HG03025 (cell line): ENCODE data around the gene ZNF674.

Source experiments
- ATAC-seq: cut with Tn5 transposase; IDR thresholded peaks from one replicate; pipeline ENCODE4 v1.9.1; 2021; ENCODE audit warnings: mild to moderate bottlenecking, moderate library complexity; ENCODE audit not compliant: unreplicated experiment, low FRiP score

ZNF674 gene

GRCh38 chrX:46545111-46546005 lies at the start of gene ZNF674:
Gene ZNF674 (minus strand): TSS chrX:46545421. CDS start chrX:46542087, 3,334 bp downstream.
- ATAC-seq, result peak; percentile 80

- no peak for ATAC-seq
Observed at GRCh38 chrX:46589977-46590723, 44.9 kb upstream of the ZNF674 start.

DNA sequence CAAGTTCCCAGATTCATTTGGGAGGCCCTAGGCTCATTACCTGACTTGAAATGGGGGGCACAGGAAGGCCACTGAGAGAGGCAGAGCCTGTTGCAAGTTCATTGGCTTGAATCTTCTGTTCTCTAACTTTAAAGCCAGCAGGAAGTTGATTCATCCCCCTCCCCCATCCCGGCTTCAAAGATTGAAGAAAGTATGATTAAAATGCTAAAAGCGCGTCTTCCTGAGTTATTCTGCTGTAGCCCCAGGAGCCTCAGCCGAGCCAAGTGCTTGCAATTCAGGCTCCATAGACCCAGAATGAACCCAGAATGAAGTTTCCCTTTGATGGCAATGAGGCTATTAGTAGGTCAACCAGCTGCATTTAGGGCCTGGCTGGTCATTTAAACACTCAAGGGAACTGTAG lies 43.0 kb upstream of the ZNF674 start:
- no peak for ATAC-seq

DNA sequence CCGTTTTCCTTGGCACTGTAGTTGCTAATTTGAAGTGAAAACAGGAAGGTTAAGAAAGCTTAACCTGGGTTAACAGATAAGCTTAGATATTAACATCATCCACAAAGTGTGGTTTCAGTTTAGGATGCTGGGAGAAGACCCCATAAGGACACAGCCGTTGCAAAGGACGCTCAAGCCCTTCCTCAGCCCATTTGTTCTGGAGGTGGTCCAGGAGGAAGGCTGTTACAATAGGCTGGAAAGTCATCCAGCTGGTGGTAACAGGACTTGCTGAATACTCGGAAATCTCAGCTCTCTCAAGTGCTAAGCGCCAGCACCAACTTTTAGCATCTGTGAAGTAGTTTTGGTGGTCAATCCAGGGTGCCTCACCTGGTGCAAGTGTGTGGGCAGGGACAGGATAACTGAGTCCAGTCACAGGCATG lies 42.5 kb upstream of the ZNF674 start:
- no peak for ATAC-seq

- ATAC-seq, result no peak
Observed at GRCh38 chrX:46587158-46587557, 41.9 kb upstream of the ZNF674 start.

- no peak for ATAC-seq
Observed at GRCh38 chrX:46584736-46585135, 39.5 kb upstream of the ZNF674 start.

- no peak for ATAC-seq
Observed at GRCh38 chrX:46582966-46583365, 37.7 kb upstream of the ZNF674 start.

GRCh38 chrX:46582325-46582724 lies 37.1 kb upstream of the ZNF674 start:
- no peak for ATAC-seq

DNA sequence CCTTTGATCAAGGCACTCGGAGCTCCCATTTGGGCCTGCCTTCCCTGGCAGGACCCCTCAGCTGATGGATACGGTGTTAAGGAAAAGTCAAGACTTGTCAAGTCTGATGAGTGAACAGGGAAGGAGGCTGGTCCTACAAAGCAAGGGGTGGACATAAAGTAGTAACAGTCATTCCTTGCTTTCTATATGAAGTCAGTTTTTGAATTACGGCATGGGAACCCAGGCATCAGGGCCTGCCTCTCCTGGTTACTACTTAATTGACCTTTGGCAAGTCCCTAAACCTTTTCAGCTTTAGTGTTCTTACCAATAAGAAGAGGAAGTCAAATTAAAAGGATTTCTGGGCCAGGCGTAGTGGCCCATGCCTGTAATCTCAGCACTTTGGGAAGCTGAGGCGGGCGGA lies 35.4 kb upstream of the ZNF674 start:
- no peak for ATAC-seq

DNA sequence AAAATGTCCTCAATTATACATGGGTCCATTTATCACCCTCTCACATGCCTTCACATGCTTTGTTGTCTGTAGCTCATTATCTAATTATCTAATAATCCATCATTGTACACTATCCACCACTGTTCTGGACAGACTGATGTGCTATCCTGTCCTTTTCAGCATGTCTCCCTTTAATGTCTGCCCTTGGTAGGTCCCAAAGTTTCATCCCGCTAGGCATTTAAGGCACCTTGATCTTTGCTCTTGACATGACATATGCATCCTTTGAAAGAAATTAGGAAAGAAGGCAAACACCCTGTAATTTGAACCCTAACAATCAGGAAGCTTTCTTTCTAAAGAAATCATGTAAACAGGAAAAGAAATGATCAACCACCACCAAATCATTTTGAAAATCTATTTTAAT lies 34.0 kb upstream of the ZNF674 start:
- no peak for ATAC-seq

DNA sequence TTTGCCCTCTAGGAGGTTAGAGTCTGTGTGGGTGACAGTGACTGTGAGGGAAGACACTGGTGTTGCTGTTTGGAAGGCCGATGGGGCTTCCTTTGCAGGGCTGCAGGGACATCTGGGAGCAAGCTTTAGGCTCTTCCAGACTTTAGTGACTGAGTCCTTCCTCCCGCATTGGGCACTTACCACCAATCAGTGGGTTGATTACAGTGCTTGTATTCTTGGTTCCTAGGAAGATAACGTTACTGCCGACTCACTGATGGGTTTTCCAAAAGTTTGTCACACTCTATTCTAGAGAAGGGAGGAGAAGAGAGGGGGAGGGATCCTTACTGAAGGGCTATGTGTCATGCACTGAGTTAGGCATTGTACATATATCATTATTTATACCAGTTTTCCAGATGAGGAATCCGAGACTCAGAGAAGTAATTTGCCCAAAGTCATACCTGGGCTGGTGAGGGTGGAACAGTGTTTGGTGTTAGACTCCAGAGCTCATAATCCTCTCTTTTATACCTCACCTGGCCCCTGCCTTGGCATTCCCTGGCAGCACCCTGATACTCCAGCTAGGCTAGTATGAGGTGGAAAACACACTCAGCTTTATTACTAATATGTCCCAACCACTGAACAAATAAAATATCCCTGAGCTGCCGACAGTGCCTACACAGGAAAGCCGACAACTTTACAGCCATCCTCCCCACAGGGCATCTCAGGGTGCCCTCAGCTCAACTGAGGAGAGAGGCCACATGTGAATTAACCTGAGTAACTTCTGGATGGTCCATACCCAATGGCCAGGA lies 32.2 kb upstream of the ZNF674 start:
- no peak for ATAC-seq

DNA sequence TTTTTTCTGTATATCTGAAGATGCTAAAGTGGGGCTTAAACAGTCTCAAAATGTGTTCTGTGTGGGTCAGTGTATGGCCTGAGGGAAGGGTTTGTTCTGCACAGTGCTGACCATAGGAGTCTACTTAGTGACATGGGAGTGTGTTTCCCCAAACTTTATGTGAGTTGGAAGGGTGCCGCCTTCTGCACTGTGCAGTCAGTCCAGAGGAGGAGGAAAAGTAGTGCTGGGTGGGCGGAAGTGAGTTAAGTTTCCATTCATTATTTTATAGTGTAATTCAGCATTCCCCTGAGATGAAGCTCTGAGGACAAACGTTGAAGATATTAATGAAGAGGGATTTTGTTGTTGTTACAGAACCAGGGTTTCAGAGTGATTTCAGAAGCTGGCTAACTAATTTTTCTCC lies 31.2 kb upstream of the ZNF674 start:
- no peak for ATAC-seq

GRCh38 chrX:46575991-46576392 lies 30.8 kb upstream of the ZNF674 start:
- no peak for ATAC-seq

GRCh38 chrX:46575586-46575985 lies 30.4 kb upstream of the ZNF674 start:
- ATAC-seq, result no peak

DNA sequence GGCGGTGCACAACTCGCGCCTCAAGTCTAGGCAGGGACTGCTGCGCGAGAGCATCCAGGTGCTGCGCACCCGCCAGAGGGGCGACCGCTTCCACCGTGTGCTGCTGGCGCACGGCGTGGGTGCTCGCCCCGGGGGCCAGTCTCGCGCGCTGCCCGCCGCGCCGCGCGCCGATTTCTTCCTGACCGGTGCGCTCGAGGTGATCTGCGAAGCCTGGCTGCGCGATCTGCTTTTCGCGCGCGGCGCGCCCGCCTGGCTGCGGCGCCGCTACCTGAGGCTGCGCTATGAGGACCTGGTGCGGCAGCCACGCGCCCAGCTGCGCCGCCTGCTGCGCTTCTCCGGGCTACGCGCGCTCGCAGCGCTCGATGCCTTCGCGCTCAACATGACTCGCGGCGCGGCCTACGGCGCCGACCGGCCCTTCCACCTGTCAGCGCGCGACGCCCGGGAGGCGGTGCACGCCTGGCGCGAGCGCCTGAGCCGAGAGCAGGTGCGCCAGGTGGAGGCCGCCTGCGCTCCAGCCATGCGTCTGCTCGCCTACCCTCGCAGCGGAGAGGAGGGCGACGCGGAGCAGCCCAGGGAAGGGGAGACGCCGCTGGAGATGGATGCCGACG lies 29.7 kb upstream of the ZNF674 start:
- no peak for ATAC-seq

GRCh38 chrX:46573892-46574773 lies 28.9 kb upstream of the ZNF674 start:
- no peak for ATAC-seq

GRCh38 chrX:46573331-46573891 lies 28.2 kb upstream of the ZNF674 start, which contains the start of gene CHST7:
Gene CHST7 (plus strand): TSS chrX:46573765. CDS start chrX:46573932, 167 bp downstream.
- peak; percentile 43 for ATAC-seq

- peak; percentile 32 for ATAC-seq
Observed at GRCh38 chrX:46572340-46572936, 27.2 kb upstream of the ZNF674 start.
